ENCODE data around the gene PREX1. TPM values are rescaled to one million over a fixed set of nuclear protein-coding genes. Genes with fewer than 3 reads are reported as not detected.

PREX1 gene
- total RNA-seq, 1 donor, result 14.1 TPM

GRCh38 chr20:48785256-48785655 lies 42.5 kb downstream of the PREX1 start:
- H3K36me3 ChIP-seq (ENCODE audit: insufficient read depth, low read length), result no peaks in the 10 kb centered on the region
- peaks cover 3% of the 10 kb centered on the region for H3K79me2 ChIP-seq (ENCODE audit: insufficient read depth, low read length)
- no peak overlapping the region for H3K27ac ChIP-seq (ENCODE audit: low read depth, low read length)
- no peaks in the 10 kb centered on the region for H3K9me3 ChIP-seq (ENCODE audit: low read depth, low read length)
- H2AFZ ChIP-seq (ENCODE audit: low read length), result no peak overlapping the region
- peaks cover 18% of the 10 kb centered on the region for H3K4me1 ChIP-seq (ENCODE audit: insufficient read depth, low read length)
- TF ChIP-seq CTCF (IDR thresholded peaks at IDR 0.05; ENCODE audit: extremely low read depth, low read depth, low read length), result no peak
- DNase-seq (ENCODE audit: insufficient read length, low spot score, missing footprints), result no peak
- H3K4me2 ChIP-seq (ENCODE audit: insufficient read depth, low read length), result no peak overlapping the region
- no peak overlapping the region for H3K4me3 ChIP-seq (ENCODE audit: insufficient read depth, low read length)
- peaks cover 4% of the 10 kb centered on the region for H3K27me3 ChIP-seq (ENCODE audit: insufficient read depth, low read length)
- H4K20me1 ChIP-seq (ENCODE audit: insufficient read depth, low read length), result peaks cover 3% of the 10 kb centered on the region

GRCh38 chr20:48784273-48784641 lies 43.5 kb downstream of the PREX1 start:
- Histone ChIP-seq H3K27me3 (ENCODE audit: insufficient read depth, low read length) (peaks cover 4% of the 10 kb centered on the region), H3K4me3 (ENCODE audit: insufficient read depth, low read length) (no peak overlapping the region), H3K36me3 (ENCODE audit: insufficient read depth, low read length) (no peaks in the 10 kb centered on the region), H3K4me1 (ENCODE audit: insufficient read depth, low read length) (peaks cover 16% of the 10 kb centered on the region), H4K20me1 (ENCODE audit: insufficient read depth, low read length) (peaks cover 2% of the 10 kb centered on the region), H3K4me2 (ENCODE audit: insufficient read depth, low read length) (peak overlapping the region; percentile 1), H3K79me2 (ENCODE audit: insufficient read depth, low read length) (peaks cover 3% of the 10 kb centered on the region), H3K9me3 (ENCODE audit: low read depth, low read length) (no peaks in the 10 kb centered on the region), H2AFZ (ENCODE audit: low read length) (no peak overlapping the region), H3K27ac (ENCODE audit: low read depth, low read length) (peak overlapping the region; percentile 7)
- no peak for DNase-seq (ENCODE audit: insufficient read length, low spot score, missing footprints)
- TF ChIP-seq CTCF (IDR thresholded peaks at IDR 0.05; ENCODE audit: extremely low read depth, low read depth, low read length), result no peak

GRCh38 chr20:48783533-48784272 lies 44.1 kb downstream of the PREX1 start:
- DNase-seq (ENCODE audit: insufficient read length, low spot score, missing footprints), result no peak
- Histone ChIP-seq H3K27ac (ENCODE audit: low read depth, low read length) (peak overlapping the region; percentile 7), H2AFZ (ENCODE audit: low read length) (no peak overlapping the region), H3K36me3 (ENCODE audit: insufficient read depth, low read length) (no peaks in the 10 kb centered on the region), H3K4me3 (ENCODE audit: insufficient read depth, low read length) (no peak overlapping the region), H3K4me2 (ENCODE audit: insufficient read depth, low read length) (peak overlapping the region; percentile 1), H3K9me3 (ENCODE audit: low read depth, low read length) (no peaks in the 10 kb centered on the region), H4K20me1 (ENCODE audit: insufficient read depth, low read length) (peaks cover 2% of the 10 kb centered on the region), H3K4me1 (ENCODE audit: insufficient read depth, low read length) (peaks cover 16% of the 10 kb centered on the region), H3K79me2 (ENCODE audit: insufficient read depth, low read length) (peaks cover 3% of the 10 kb centered on the region), H3K27me3 (ENCODE audit: insufficient read depth, low read length) (peaks cover 3% of the 10 kb centered on the region)
- TF ChIP-seq CTCF (IDR thresholded peaks at IDR 0.05; ENCODE audit: extremely low read depth, low read depth, low read length), result no peak

- H3K4me2 ChIP-seq (ENCODE audit: insufficient read depth, low read length), result no peak overlapping the region
- no peaks in the 10 kb centered on the region for H3K36me3 ChIP-seq (ENCODE audit: insufficient read depth, low read length)
- no peak overlapping the region for H3K27ac ChIP-seq (ENCODE audit: low read depth, low read length)
- no peak overlapping the region for H2AFZ ChIP-seq (ENCODE audit: low read length)
- TF ChIP-seq CTCF (IDR thresholded peaks at IDR 0.05; ENCODE audit: extremely low read depth, low read depth, low read length), result no peak
- no peak overlapping the region for H3K4me3 ChIP-seq (ENCODE audit: insufficient read depth, low read length)
- H3K79me2 ChIP-seq (ENCODE audit: insufficient read depth, low read length), result peaks cover 3% of the 10 kb centered on the region
- no peak for DNase-seq (ENCODE audit: insufficient read length, low spot score, missing footprints)
- H3K9me3 ChIP-seq (ENCODE audit: low read depth, low read length), result no peaks in the 10 kb centered on the region
- peaks cover 10% of the 10 kb centered on the region for H3K4me1 ChIP-seq (ENCODE audit: insufficient read depth, low read length)
- H4K20me1 ChIP-seq (ENCODE audit: insufficient read depth, low read length), result peaks cover 2% of the 10 kb centered on the region
- H3K27me3 ChIP-seq (ENCODE audit: insufficient read depth, low read length), result no peaks in the 10 kb centered on the region
These were observed 44.9 kb downstream of the PREX1 start for GRCh38 chr20:48782901-48783308.

Measured in osteoblast (primary cell).